OCI-LY1 (cell line): Measurements from ENCODE around the gene NKPD1.

Experiments
- H2AFZ ChIP-seq: fragments of 200-600 bp; sonication (generic), shearing (Covaris generic); 2 replicates; pipeline ENCODE4 v1.6.0; 2014; ENCODE audit warnings: antibody characterized with exemption, mild to moderate bottlenecking, low read length
- H3F3A ChIP-seq: fragments of 200-600 bp; sonication (generic), shearing (Covaris generic); 2 replicates; pipeline ENCODE4 v1.6.0; 2014; ENCODE audit warnings: mild to moderate bottlenecking, antibody characterized with exemption, low read length, moderate library complexity; ENCODE audit not compliant: insufficient read depth
- H3K27ac ChIP-seq: fragments of 200-600 bp; sonication (generic); 2 replicates; pipeline ENCODE4 v1.5.1; 2014; ENCODE audit warnings: low read length, mixed run types, mild to moderate bottlenecking, low read depth; ENCODE audit not compliant: poor library complexity, severe bottlenecking
- H3K27me3 ChIP-seq: fragments of 200-600 bp; sonication (generic); 2 replicates; pipeline ENCODE4 v1.6.0; 2014; ENCODE audit warnings: antibody characterized with exemption, mild to moderate bottlenecking, low read length, moderate library complexity; ENCODE audit not compliant: insufficient read depth
- H3K36me3 ChIP-seq: fragments of 200-600 bp; sonication (generic); 2 replicates; pipeline ENCODE4 v1.6.1; 2014; ENCODE audit warnings: mild to moderate bottlenecking, antibody characterized with exemption, low read length, moderate library complexity, mixed read lengths; ENCODE audit not compliant: insufficient read depth
- H3K4me1 ChIP-seq: fragments of 200-600 bp; sonication (generic); 2 replicates; pipeline ENCODE4 v1.5.1; 2014; ENCODE audit warnings: mild to moderate bottlenecking, low read length, moderate library complexity; ENCODE audit not compliant: insufficient read depth, severe bottlenecking
- H3K4me2 ChIP-seq: fragments of 200-600 bp; sonication (generic), shearing (Covaris generic); 2 replicates; pipeline ENCODE4 v1.6.1; 2014; ENCODE audit warnings: low read length
- H3K4me3 ChIP-seq: fragments of 200-600 bp; sonication (generic); 2 replicates; pipeline ENCODE4 v1.5.1; 2014; ENCODE audit warnings: low read length, low read depth, mild to moderate bottlenecking, mixed read lengths; ENCODE audit not compliant: poor library complexity, severe bottlenecking
- H3K79me2 ChIP-seq: fragments of 200-600 bp; shearing (Covaris generic); 2 replicates; pipeline ENCODE4 v1.6.1; 2016; ENCODE audit warnings: mixed run types, low read length, mixed read lengths; ENCODE audit not compliant: insufficient read depth
- H3K9ac ChIP-seq: fragments of 200-600 bp; sonication (generic), shearing (Covaris generic); 2 replicates; pipeline ENCODE4 v1.6.1; 2014; ENCODE audit warnings: mild to moderate bottlenecking, low read length, mixed read lengths
- H3K9me2 ChIP-seq: fragments of 200-600 bp; sonication (generic), shearing (Covaris generic); 2 replicates; pipeline ENCODE4 v1.6.1; 2014; ENCODE audit warnings: low read depth, mild to moderate bottlenecking, low read length, mixed read lengths
- H3K9me3 ChIP-seq: fragments of 200-600 bp; shearing (Covaris generic); 2 replicates; pipeline ENCODE4 v1.6.1; 2014; ENCODE audit warnings: low read length, mixed read lengths
- H4K20me1 ChIP-seq: fragments of 200-600 bp; sonication (generic), shearing (Covaris generic); 2 replicates; pipeline ENCODE4 v1.6.0; 2016; ENCODE audit warnings: mild to moderate bottlenecking, low read length; ENCODE audit not compliant: insufficient read depth
- CTCF ChIP-seq: fragments of 200-600 bp; sonication (generic), shearing (Covaris generic); IDR thresholded peaks from 2 replicates; pipeline ENCODE4 v1.5.1; 2017; ENCODE audit warnings: mild to moderate bottlenecking, antibody characterized with exemption, low read length, moderate library complexity, mixed read lengths
- EZH2 ChIP-seq: fragments of 200-600 bp; sonication (generic), shearing (Covaris generic); IDR thresholded peaks from 2 replicates; pipeline ENCODE4 v1.8.0; 2017; ENCODE audit warnings: borderline replicate concordance, mixed run types, mild to moderate bottlenecking, antibody characterized with exemption, low read length, moderate library complexity, mixed read lengths

Gene NKPD1

GRCh38 chr19:45175515-45176345 lies 14.9 kb upstream of the NKPD1 start:
- H3K27ac ChIP-seq, result no peak overlapping the region
- H3K4me2 ChIP-seq, result no peak overlapping the region
- no peaks in the 10 kb centered on the region for H3K9me3 ChIP-seq

GRCh38 chr19:45173816-45174215 lies 13.0 kb upstream of the NKPD1 start:
- Histone ChIP-seq H3F3A (no peaks in the 10 kb centered on the region), H3K27ac (no peak overlapping the region), H3K79me2 (no peaks in the 10 kb centered on the region), H3K9me2 (no peaks in the 10 kb centered on the region), H3K36me3 (no peaks in the 10 kb centered on the region), H3K9ac (no peak overlapping the region), H4K20me1 (no peaks in the 10 kb centered on the region), H3K9me3 (no peaks in the 10 kb centered on the region), H3K4me3 (no peak overlapping the region), H2AFZ (no peak overlapping the region), H3K27me3 (no peaks in the 10 kb centered on the region), H3K4me2 (no peak overlapping the region), H3K4me1 (peaks cover 9% of the 10 kb centered on the region)
- TF ChIP-seq EZH2, result no peak
- no peak for TF ChIP-seq CTCF

More at GRCh38 chr19:45175515-45176345, 14.9 kb upstream of the NKPD1 start:
- Histone ChIP-seq H3K27me3 (no peaks in the 10 kb centered on the region), H4K20me1 (no peaks in the 10 kb centered on the region), H3K4me3 (no peak overlapping the region), H3F3A (no peaks in the 10 kb centered on the region), H3K4me1 (peaks cover 21% of the 10 kb centered on the region), H3K9me2 (no peaks in the 10 kb centered on the region), H3K9ac (no peak overlapping the region), H3K79me2 (peaks cover 3% of the 10 kb centered on the region; the same call in 1 of the 2 replicates), H2AFZ (no peak overlapping the region), H3K36me3 (no peaks in the 10 kb centered on the region)
- no peak for TF ChIP-seq CTCF
- no peak for TF ChIP-seq EZH2

- peaks cover 9% of the 10 kb centered on the region for H3K4me1 ChIP-seq
- no peak overlapping the region for H3K9ac ChIP-seq
- no peak overlapping the region for H3K27ac ChIP-seq
- no peaks in the 10 kb centered on the region for H3K79me2 ChIP-seq
- H3K4me3 ChIP-seq, result no peak overlapping the region
- no peak overlapping the region for H2AFZ ChIP-seq
- no peaks in the 10 kb centered on the region for H3K9me2 ChIP-seq
- no peaks in the 10 kb centered on the region for H4K20me1 ChIP-seq
- no peaks in the 10 kb centered on the region for H3K9me3 ChIP-seq
- TF ChIP-seq CTCF, result no peak
- TF ChIP-seq EZH2, result no peak
- no peaks in the 10 kb centered on the region for H3F3A ChIP-seq
- no peaks in the 10 kb centered on the region for H3K36me3 ChIP-seq
- no peak overlapping the region for H3K4me2 ChIP-seq
- H3K27me3 ChIP-seq, result no peaks in the 10 kb centered on the region
Measured at GRCh38 chr19:45172611-45173208, 11.9 kb upstream of the NKPD1 start.
